ENCODE results near the gene OPHN1. TPM values are rescaled to one million over a fixed set of nuclear protein-coding genes. Genes with fewer than 3 reads are reported as not detected.

OPHN1 gene
- total and polyA plus RNA-seq, 5 experiments from 2014 or later, result 0.05 TPM; not detected in 4

DNA sequence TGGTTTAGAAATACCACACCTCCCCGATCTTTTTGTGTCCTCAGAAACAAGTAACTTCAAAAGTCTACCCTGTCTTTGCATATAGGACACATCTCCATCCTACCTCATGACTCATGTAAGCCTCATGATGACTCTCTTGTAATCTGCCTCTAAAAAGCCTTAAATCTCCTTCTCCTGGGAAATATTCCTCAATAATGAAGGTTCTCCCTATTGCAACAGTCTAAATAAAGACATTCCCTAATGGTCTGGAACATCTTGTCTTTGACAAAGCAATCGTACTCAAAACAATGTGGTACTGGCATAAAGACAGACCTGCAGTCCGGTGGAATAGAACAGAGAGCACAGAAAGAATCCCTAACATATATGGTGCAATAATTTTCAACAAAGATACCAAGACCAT is 257.7 kb downstream of the OPHN1 start:
- Mint-ChIP-seq H3K4me1 (peaks cover 0 to 2% (median 0%) of the 10 kb centered on the region in 4 donors), H3K9me3 (peaks cover 0 to 3% (median 0%) of the 10 kb centered on the region in 9 donors), H3K36me3 (no peaks in the 10 kb centered on the region), H3K4me3 (no peak overlapping the region), H3K27ac (no peak overlapping the region), H3K27me3 (no peaks in the 10 kb centered on the region)
- DNase-seq, result no peak
- POLR2A ChIA-PET, result no interaction called here
- ATAC-seq, result no peak

DNA sequence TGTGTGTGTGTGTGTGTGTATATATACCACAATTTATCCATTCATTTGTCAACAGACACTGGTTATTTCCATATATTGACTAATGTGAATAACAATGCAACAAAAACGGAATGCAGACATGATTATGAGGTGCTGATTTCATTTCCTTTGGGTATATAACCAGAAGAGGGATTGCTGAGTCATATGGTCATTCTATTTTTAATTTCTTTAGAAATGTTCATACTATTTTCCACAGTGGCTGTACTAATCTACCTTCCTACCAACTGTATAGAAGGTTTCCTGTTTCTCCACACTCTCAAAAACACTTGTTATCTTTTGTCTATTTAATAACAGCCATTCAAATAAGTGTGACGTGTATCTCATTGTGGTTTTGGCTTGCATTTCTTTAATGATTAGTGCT is 269.9 kb downstream of the OPHN1 start:
- Mint-ChIP-seq H3K4me1 (no peaks in the 10 kb centered on the region), H3K27me3 (peaks cover 0 to 2% (median 0%) of the 10 kb centered on the region in 5 donors), H3K27ac (no peak overlapping the region), H3K9me3 (peaks cover 0 to 10% (median 0%) of the 10 kb centered on the region in 9 donors), H3K36me3 (no peaks in the 10 kb centered on the region), H3K4me3 (no peak overlapping the region)
- DNase-seq (no peak), ATAC-seq (no peak)
- POLR2A ChIA-PET, result no interaction called here

- peaks cover 0 to 3% (median 0%) of the 10 kb centered on the region in 5 donors for H3K27me3 Mint-ChIP-seq
- no peak overlapping the region for H3K27ac Mint-ChIP-seq
- POLR2A ChIA-PET, result no interaction called here
- no peak for ATAC-seq
- no peak overlapping the region for H3K4me3 Mint-ChIP-seq
- no peaks in the 10 kb centered on the region for H3K9me3 Mint-ChIP-seq
- H3K36me3 Mint-ChIP-seq, result no peaks in the 10 kb centered on the region
- no peak for DNase-seq
- no peaks in the 10 kb centered on the region for H3K4me1 Mint-ChIP-seq
Measured at GRCh38 chrX:68147848-68148247, 285.4 kb downstream of the OPHN1 start.

- no peaks in the 10 kb centered on the region for H3K4me1 Mint-ChIP-seq
- H3K36me3 Mint-ChIP-seq, result no peaks in the 10 kb centered on the region
- POLR2A ChIA-PET, result no interaction called here
- ATAC-seq (no peak), DNase-seq (no peak)
- no peak overlapping the region for H3K27ac Mint-ChIP-seq
- no peak overlapping the region for H3K4me3 Mint-ChIP-seq
- H3K27me3 Mint-ChIP-seq, result peaks cover 0 to 2% (median 0%) of the 10 kb centered on the region in 5 donors
- H3K9me3 Mint-ChIP-seq, result no peaks in the 10 kb centered on the region
Measured at GRCh38 chrX:68146054-68146453, 287.2 kb downstream of the OPHN1 start.

GRCh38 chrX:68139791-68140190 is 293.5 kb downstream of the OPHN1 start:
- Mint-ChIP-seq H3K27ac (no peak overlapping the region), H3K4me1 (peaks cover 0 to 1% (median 0%) of the 10 kb centered on the region in 4 donors), H3K9me3 (no peaks in the 10 kb centered on the region), H3K36me3 (no peaks in the 10 kb centered on the region), H3K4me3 (no peak overlapping the region), H3K27me3 (no peaks in the 10 kb centered on the region)
- DNase-seq, result no peak
- no peak for ATAC-seq
- POLR2A ChIA-PET, result no interaction called here

DNA sequence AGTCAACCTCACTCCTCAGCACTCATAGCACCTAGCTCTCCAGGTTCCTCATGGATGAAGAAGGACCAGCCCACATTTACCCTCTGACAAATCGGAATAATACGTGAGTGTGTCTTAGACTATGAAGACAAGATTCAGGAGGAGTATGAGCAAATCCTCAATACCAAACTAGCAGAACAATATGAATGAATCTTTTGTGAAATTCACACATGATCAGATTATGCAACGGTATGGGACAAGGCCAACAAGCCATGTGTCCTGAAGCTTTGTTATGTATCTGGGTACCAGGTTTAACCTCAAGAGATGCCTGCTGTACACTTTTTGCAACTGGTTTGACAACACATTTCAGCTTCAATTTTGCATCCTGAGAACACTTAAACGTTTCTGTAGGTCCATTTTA is 300.1 kb downstream of the OPHN1 start:
- POLR2A ChIA-PET, result no interaction called here
- Mint-ChIP-seq H3K4me1 (no peaks in the 10 kb centered on the region), H3K36me3 (no peaks in the 10 kb centered on the region), H3K4me3 (no peak overlapping the region), H3K27me3 (no peaks in the 10 kb centered on the region), H3K27ac (no peak overlapping the region), H3K9me3 (no peaks in the 10 kb centered on the region)
- no peak for ATAC-seq
- DNase-seq, result no peak

GRCh38 chrX:68132749-68133148 is 300.5 kb downstream of the OPHN1 start:
- ATAC-seq (no peak), DNase-seq (no peak)
- Mint-ChIP-seq H3K4me3 (no peak overlapping the region), H3K36me3 (no peaks in the 10 kb centered on the region), H3K4me1 (no peaks in the 10 kb centered on the region), H3K27me3 (no peaks in the 10 kb centered on the region), H3K27ac (no peak overlapping the region), H3K9me3 (no peaks in the 10 kb centered on the region)
- POLR2A ChIA-PET, result no interaction called here

- DNase-seq (no peak), ATAC-seq (no peak)
- Mint-ChIP-seq H3K9me3 (no peaks in the 10 kb centered on the region), H3K27me3 (no peaks in the 10 kb centered on the region), H3K36me3 (no peaks in the 10 kb centered on the region), H3K4me3 (no peak overlapping the region), H3K4me1 (no peaks in the 10 kb centered on the region), H3K27ac (no peak overlapping the region)
- POLR2A ChIA-PET, result no interaction called here
Measured at GRCh38 chrX:68121835-68122234, 311.5 kb downstream of the OPHN1 start.

- DNase-seq, result no peak
- Mint-ChIP-seq H3K4me3 (no peak overlapping the region), H3K4me1 (no peaks in the 10 kb centered on the region), H3K36me3 (no peaks in the 10 kb centered on the region), H3K27me3 (no peaks in the 10 kb centered on the region), H3K27ac (no peak overlapping the region), H3K9me3 (no peaks in the 10 kb centered on the region)
- no peak for ATAC-seq
- POLR2A ChIA-PET, result no interaction called here
Measured at GRCh38 chrX:68121371-68121770, 311.9 kb downstream of the OPHN1 start.

GRCh38 chrX:68115371-68115770 is 317.9 kb downstream of the OPHN1 start:
- peaks cover 0 to 4% (median 0%) of the 10 kb centered on the region in 5 donors for H3K27me3 Mint-ChIP-seq
- no peak for ATAC-seq

GRCh38 chrX:68114573-68115129 is 318.6 kb downstream of the OPHN1 start:
- Mint-ChIP-seq H3K9me3 (peaks cover 0 to 3% (median 0%) of the 10 kb centered on the region in 9 donors), H3K27me3 (peaks cover 0 to 4% (median 0%) of the 10 kb centered on the region in 5 donors), H3K36me3 (no peaks in the 10 kb centered on the region), H3K27ac (peak overlapping the region in 1 of 10 donors; percentile 18), H3K4me1 (no peaks in the 10 kb centered on the region), H3K4me3 (no peak overlapping the region)
- DNase-seq, result no peak
- ATAC-seq, result no peak
- POLR2A ChIA-PET, result no interaction called here

More at GRCh38 chrX:68115371-68115770, 317.9 kb downstream of the OPHN1 start:
- POLR2A ChIA-PET, result no interaction called here
- Mint-ChIP-seq H3K27ac (no peak overlapping the region), H3K36me3 (no peaks in the 10 kb centered on the region), H3K9me3 (no peaks in the 10 kb centered on the region), H3K4me3 (no peak overlapping the region), H3K4me1 (no peaks in the 10 kb centered on the region)
- DNase-seq, result no peak

DNA sequence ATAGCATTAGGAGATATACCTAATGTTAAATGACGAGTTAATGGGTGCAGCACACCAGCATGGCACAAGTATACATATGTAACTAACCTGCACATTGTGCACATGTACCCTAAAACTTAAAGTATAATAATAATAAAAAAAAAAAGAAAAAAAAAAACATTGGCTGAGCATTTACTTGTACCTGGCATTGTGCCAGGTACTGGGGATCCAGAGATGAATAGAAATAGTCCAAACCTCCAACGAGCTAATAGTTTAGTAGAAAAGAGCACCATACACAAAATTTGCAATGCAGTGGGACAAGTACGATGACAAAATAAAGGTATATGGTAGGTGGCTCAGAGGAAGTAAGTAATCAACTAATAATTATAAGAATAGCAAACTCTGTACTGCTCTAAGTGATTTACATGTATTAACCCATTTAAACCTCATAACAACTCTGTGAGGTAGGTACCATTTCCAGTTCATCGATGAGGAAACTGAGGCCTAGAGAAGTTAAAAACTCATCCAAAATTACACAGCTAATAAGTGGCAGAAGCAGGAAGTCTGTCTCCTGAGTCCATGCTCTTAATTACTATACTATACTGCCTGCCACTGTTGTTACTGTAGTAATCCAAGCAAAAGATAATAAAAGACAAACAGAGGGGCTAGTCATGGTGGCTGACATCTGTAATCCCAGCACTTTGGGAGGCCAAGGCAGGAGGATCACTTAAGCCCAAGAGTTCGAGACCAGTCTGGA is 319.3 kb downstream of the OPHN1 start:
- POLR2A ChIA-PET, result no interaction called here
- Mint-ChIP-seq H3K27me3 (peaks cover 0 to 4% (median 0%) of the 10 kb centered on the region in 5 donors), H3K4me3 (no peak overlapping the region), H3K27ac (no peak overlapping the region), H3K4me1 (no peaks in the 10 kb centered on the region), H3K36me3 (no peaks in the 10 kb centered on the region), H3K9me3 (peaks cover 0 to 4% (median 0%) of the 10 kb centered on the region in 9 donors)
- DNase-seq, result no peak
- no peak for ATAC-seq

GRCh38 chrX:68112321-68112720 is 321.0 kb downstream of the OPHN1 start:
- peaks cover 0 to 4% (median 0%) of the 10 kb centered on the region in 5 donors for H3K27me3 Mint-ChIP-seq
- peaks cover 0 to 4% (median 0%) of the 10 kb centered on the region in 9 donors for H3K9me3 Mint-ChIP-seq
- ATAC-seq (no peak), DNase-seq (no peak)
- no peaks in the 10 kb centered on the region for H3K4me1 Mint-ChIP-seq
- H3K36me3 Mint-ChIP-seq, result no peaks in the 10 kb centered on the region
- POLR2A ChIA-PET, result no interaction called here
- H3K27ac Mint-ChIP-seq, result no peak overlapping the region
- no peak overlapping the region for H3K4me3 Mint-ChIP-seq

DNA sequence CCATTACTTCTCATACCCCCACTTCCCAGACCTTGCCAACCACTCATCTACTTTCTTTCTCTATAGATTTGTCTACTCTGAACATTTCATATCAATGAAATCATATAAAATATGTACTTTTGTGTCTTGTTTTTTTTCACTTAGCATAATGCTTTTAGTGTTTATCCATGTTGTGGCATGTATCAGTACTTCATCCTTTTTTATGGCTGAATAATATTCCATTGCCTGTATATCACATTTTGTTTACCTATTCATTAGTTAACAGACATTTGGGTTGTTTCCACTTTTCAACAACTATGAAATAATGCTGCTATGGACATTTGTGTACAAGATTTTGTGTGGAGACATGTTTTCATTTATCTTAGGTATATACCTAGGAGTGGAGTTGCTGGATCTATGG is 324.1 kb downstream of the OPHN1 start:
- POLR2A ChIA-PET, result no interaction called here
- Mint-ChIP-seq H3K27ac (no peak overlapping the region), H3K4me1 (no peaks in the 10 kb centered on the region), H3K27me3 (peaks cover 0 to 4% (median 0%) of the 10 kb centered on the region in 5 donors), H3K36me3 (no peaks in the 10 kb centered on the region), H3K9me3 (peaks cover 0 to 4% (median 0%) of the 10 kb centered on the region in 9 donors), H3K4me3 (no peak overlapping the region)
- ATAC-seq (no peak), DNase-seq (no peak)

Data from naive thymus-derived CD8-positive, alpha-beta T cell (primary cell).